Endothelial cell of umbilical vein (primary cell): ENCODE data around the gene TAF1L. TPM values are rescaled to one million over a fixed set of nuclear protein-coding genes. Genes with fewer than 3 reads are reported as not detected.

Experiments used
- BruUV-seq: library from RNA; stranded (reverse); fragments of 400-500 nt; replicated peaks from 2 replicates; lab custom pipeline; 2021; lab: Mats Ljungman, UMichigan
- CTCF ChIA-PET: fragments of 300-600, 350-600 bp; sonication (Branson Sonifier 250); formaldehyde crosslinking; loops from one replicate; lab custom pipeline; 2021; ENCODE audit warnings: antibody characterized with exemption, inconsistent platforms; lab: Charles Lee
- POLR2A ChIA-PET: fragments of 300-600, 350-600 bp; sonication (Branson Sonifier 250); formaldehyde crosslinking; loops from one replicate; lab custom pipeline; 2021; ENCODE audit warnings: antibody characterized with exemption, inconsistent platforms; lab: Charles Lee
- DNase-seq: peaks from one replicate; pipeline ENCODE4 v3.0.0-alpha.2; 2011; ENCODE audit warnings: low read depth, low spot score
- FAIRE-seq: peaks from 2 replicates; lab custom pipeline; 2011; peaks lifted over from hg19 to GRCh38; lab: Jason Lieb, UNC
- H2AFZ ChIP-seq: 2 replicates; pipeline ENCODE4 v1.6.0; 2012; ENCODE audit warnings: low read depth, low read length, control low read depth, inconsistent platforms
- H3K27ac ChIP-seq: 2 replicates; pipeline ENCODE4 v1.5.1; 2011; ENCODE audit warnings: low read depth, mild to moderate bottlenecking, control low read depth, low read length, moderate library complexity; ENCODE audit not compliant: insufficient read depth
- H3K27me3 ChIP-seq, 2 experiments: 2 replicates each; pipeline versions ENCODE4 v1.6.0 to v1.6.1; 2011; ENCODE audit warnings: low read length in 2 of 2, mixed read lengths in 1 of 2; ENCODE audit not compliant: control insufficient read depth in 2 of 2, insufficient read depth in 2 of 2
- H3K36me3 ChIP-seq, 2 experiments: 2 replicates in 1 of 2; 3 replicates in 1 of 2; pipeline ENCODE4 v1.5.1; 2011; ENCODE audit warnings: low read length in 2 of 2, mild to moderate bottlenecking in 1 of 2, moderate library complexity in 1 of 2; ENCODE audit not compliant: control insufficient read depth in 2 of 2, insufficient read depth in 2 of 2; ENCODE audit errors: extremely low read depth in 1 of 2
- H3K4me1 ChIP-seq: 3 replicates; pipeline ENCODE4 v1.5.1; 2011; ENCODE audit warnings: mild to moderate bottlenecking, low read length; ENCODE audit not compliant: control insufficient read depth, insufficient read depth; ENCODE audit errors: extremely low read depth
- H3K4me2 ChIP-seq: 2 replicates; pipeline ENCODE4 v1.6.1; 2011; ENCODE audit warnings: low read length, control low read depth, mixed read lengths; ENCODE audit not compliant: insufficient read depth
- H3K4me3 ChIP-seq, 3 experiments: fragments of 200-600 bp in 1 of 3; sonication (generic), shearing (Covaris generic) in 1 of 3; replicated peaks in 1 of 3; 2 replicates each; pipeline ENCODE4 v1.5.1; 2011 to 2016; ENCODE audit warnings: control low read depth in 3 of 3, low read length in 3 of 3, mild to moderate bottlenecking in 2 of 3, inconsistent platforms in 1 of 3, low read depth in 1 of 3, moderate library complexity in 1 of 3; ENCODE audit not compliant: insufficient read depth in 1 of 3
- H3K79me2 ChIP-seq: 2 replicates; pipeline ENCODE4 v1.6.0; 2012; ENCODE audit warnings: low read length, inconsistent platforms; ENCODE audit not compliant: control insufficient read depth, insufficient read depth
- H3K9ac ChIP-seq: replicated peaks from 2 replicates; pipeline ENCODE3; 2011; ENCODE audit warnings: low read length, control low read depth; ENCODE audit not compliant: insufficient read depth; ENCODE audit errors: extremely low read depth
- H3K9me1 ChIP-seq: replicated peaks from 3 replicates; pipeline ENCODE4 v1.6.0; 2011; ENCODE audit warnings: mild to moderate bottlenecking, low read length; ENCODE audit not compliant: control insufficient read depth, insufficient read depth; ENCODE audit errors: extremely low read depth
- H3K9me3 ChIP-seq: replicated peaks from 2 replicates; pipeline ENCODE4 v1.5.1; 2012; ENCODE audit warnings: low read length, inconsistent platforms; ENCODE audit not compliant: control insufficient read depth, insufficient read depth
- H4K20me1 ChIP-seq: replicated peaks from 2 replicates; pipeline ENCODE3; 2011; ENCODE audit warnings: mild to moderate bottlenecking, low read length; ENCODE audit not compliant: control insufficient read depth, insufficient read depth; ENCODE audit errors: extremely low read depth
- GATA2 ChIP-seq: IDR thresholded peaks from 2 replicates; pipeline ENCODE4 v1.7.0; 2011; ENCODE audit warnings: low read depth, mild to moderate bottlenecking, moderate library complexity, mixed read lengths, low read length; ENCODE audit not compliant: insufficient read length, insufficient read depth
- dilution Hi-C: fragments of 300-500 bp; cut with MboI; formaldehyde crosslinking; loops from one replicate; pipeline ENCODE4 v1.15.0; 2019; ENCODE audit warnings: low sequenced_read_pairs; ENCODE audit not compliant: extremely low pct_ligation_motif_present
- intact Hi-C: fragments of 100-400 bp; cut with micrococcal nuclease; formaldehyde crosslinking; loops from one replicate; pipeline ENCODE4 v1.10.0; 2022
- polyA plus RNA-seq, 4 experiments: library from polyadenylated mRNA; depleted of rRNA in 3 of 4; stranded (reverse) in 3 of 4; unstranded in 1 of 4; fragments of >200 nt; gene quantifications; 2 replicates each; pipeline versions ENCODE4 v1.2.1 to v1.2.3, GENCODE V29; 2011 to 2012; ENCODE audit warnings: missing spikeins in 1 of 4
- total RNA-seq: library from RNA; stranded (reverse); gene quantifications from 2 replicates; pipeline ENCODE4 v1.2.3, GENCODE V29; 2021
- TF ChIP-seq, protein P1 (sequence below), 2 donors: IDR thresholded peaks; 1 replicate in 1 of 2; 2 replicates in 1 of 2; pipeline ENCODE4 v1.5.1; 2011; ENCODE audit warnings: low read length in 2 of 2, mild to moderate bottlenecking in 2 of 2, moderate library complexity in 2 of 2, control low read depth in 1 of 2, inconsistent platforms in 1 of 2, low read depth in 1 of 2; ENCODE audit not compliant: insufficient read depth in 1 of 2; ENCODE audit errors: extremely low read depth in 1 of 2

The TAF1L gene
- total and polyA plus RNA-seq, 2 donors (not counting 3 experiments of a cell fraction or from before 2014, with no cell fraction given), result not detected

DNA sequence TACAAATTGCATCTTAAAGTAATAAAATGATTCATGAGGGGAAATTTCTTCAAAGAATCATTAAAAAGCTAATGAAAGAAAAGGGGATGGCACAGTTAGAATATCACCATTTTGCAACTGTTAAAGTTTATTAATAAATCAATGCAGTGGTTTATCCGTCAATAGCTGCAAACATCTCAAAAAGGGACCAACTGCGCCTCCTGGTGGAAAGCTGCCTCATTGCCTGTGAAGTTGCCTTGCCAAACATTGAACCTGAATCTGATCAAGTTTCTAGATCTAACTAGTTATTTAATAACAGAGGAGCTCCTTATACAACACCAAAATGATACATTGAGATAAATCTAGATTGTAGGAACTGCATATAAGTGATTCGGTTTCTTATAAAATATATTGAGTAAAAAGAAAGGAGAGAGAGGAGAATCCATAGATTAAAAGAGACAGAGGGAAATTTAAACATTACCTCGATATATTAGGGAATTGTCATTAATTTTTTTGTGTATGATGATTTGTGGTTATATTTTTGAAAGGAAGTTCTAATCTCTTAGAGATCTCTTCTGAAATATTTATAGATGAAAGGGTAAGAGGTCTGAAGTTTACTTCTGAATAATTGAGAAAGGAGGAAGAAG is 55.6 kb downstream of the TAF1L start:
- H3K9me1 ChIP-seq, result no peaks in the 10 kb centered on the region
- H3K9me3 ChIP-seq, result no peaks in the 10 kb centered on the region
- no peak overlapping the region for H3K9ac ChIP-seq
- POLR2A ChIA-PET, result no interaction called here
- no peaks in the 10 kb centered on the region for H3K79me2 ChIP-seq
- DNase-seq, result peak; percentile 67
- CTCF ChIA-PET, result interaction anchor here (0.7 to 20.3 kb wide), 34 partner anchors 8 to 446 kb away, joined by 3 to 1384 read pairs (median 4); partner anchors contain the start of genes ACO1, RIGI and SMIM27
- peaks cover 9% of the 10 kb centered on the region for H3K4me1 ChIP-seq
- no peak for TF ChIP-seq GATA2
- TF ChIP-seq, protein P1, sequence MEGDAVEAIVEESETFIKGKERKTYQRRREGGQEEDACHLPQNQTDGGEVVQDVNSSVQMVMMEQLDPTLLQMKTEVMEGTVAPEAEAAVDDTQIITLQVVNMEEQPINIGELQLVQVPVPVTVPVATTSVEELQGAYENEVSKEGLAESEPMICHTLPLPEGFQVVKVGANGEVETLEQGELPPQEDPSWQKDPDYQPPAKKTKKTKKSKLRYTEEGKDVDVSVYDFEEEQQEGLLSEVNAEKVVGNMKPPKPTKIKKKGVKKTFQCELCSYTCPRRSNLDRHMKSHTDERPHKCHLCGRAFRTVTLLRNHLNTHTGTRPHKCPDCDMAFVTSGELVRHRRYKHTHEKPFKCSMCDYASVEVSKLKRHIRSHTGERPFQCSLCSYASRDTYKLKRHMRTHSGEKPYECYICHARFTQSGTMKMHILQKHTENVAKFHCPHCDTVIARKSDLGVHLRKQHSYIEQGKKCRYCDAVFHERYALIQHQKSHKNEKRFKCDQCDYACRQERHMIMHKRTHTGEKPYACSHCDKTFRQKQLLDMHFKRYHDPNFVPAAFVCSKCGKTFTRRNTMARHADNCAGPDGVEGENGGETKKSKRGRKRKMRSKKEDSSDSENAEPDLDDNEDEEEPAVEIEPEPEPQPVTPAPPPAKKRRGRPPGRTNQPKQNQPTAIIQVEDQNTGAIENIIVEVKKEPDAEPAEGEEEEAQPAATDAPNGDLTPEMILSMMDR (IDR thresholded peaks at IDR 0.05; ENCODE audit: extremely low read depth in 1 of 2, insufficient read depth in 1 of 2, low read depth in 1 of 2, low read length in 2 of 2), result peak; percentile 85 to 89
- dilution Hi-C loops (no loop called here), intact Hi-C loops (loop anchor here (1.0 to 10.0 kb wide), 5 partner anchors 53 to 647 kb away; partner anchors contain the start of gene RIGI)
- H3K27me3 ChIP-seq, result peaks cover 8 to 10% of the 10 kb centered on the region in 2 experiments
- H3K4me2 ChIP-seq, result no peak overlapping the region
- no TSS peak for BruUV-seq
- H2AFZ ChIP-seq, result no peak overlapping the region
- H3K4me3 ChIP-seq, result no peak overlapping the region
- no peaks in the 10 kb centered on the region for H4K20me1 ChIP-seq
- peak; percentile 83 for FAIRE-seq
- H3K27ac ChIP-seq, result no peak overlapping the region
- no peaks in the 10 kb centered on the region for H3K36me3 ChIP-seq

Other genes starting within 250 kb of the TAF1L start
- 11.4 and 13.3 TPM in 2 replicates for gene RIGI, start 109.5 kb downstream of the TAF1L start, total RNA-seq
- 3.8 and 4.5 TPM in 2 replicates for gene RIGI, start 109.5 kb downstream of the TAF1L start, polyA plus RNA-seq
- 9.5 and 11.5 TPM in 2 replicates for gene SMIM27, start 83.3 kb downstream of the TAF1L start, total RNA-seq
- 2.6 and 3.4 TPM in 2 replicates for gene SMIM27, start 83.3 kb downstream of the TAF1L start, polyA plus RNA-seq
- gene TOPORS, start 83.1 kb downstream of the TAF1L start, total RNA-seq, result 16.2 and 16.8 TPM in 2 replicates
- 4.8 and 6.1 TPM in 2 replicates for gene TOPORS, start 83.1 kb downstream of the TAF1L start, polyA plus RNA-seq
- 53.5 and 54.2 TPM in 2 replicates for gene NDUFB6, start 62.5 kb downstream of the TAF1L start, total RNA-seq
- gene NDUFB6, start 62.5 kb downstream of the TAF1L start, polyA plus RNA-seq, result 35.8 and 59.2 TPM in 2 replicates
- gene TMEM215, start 147.9 kb upstream of the TAF1L start, total RNA-seq, result not detected in 2 replicates
- gene TMEM215, start 147.9 kb upstream of the TAF1L start, polyA plus RNA-seq, result not detected in 2 replicates